HG03442 (cell line): ENCODE results near the gene ELAPOR1.

Experiments
- ATAC-seq: cut with Tn5 transposase; IDR thresholded peaks from one replicate; pipeline ENCODE4 v1.9.1; 2021; ENCODE audit warnings: mild to moderate bottlenecking, moderate library complexity; ENCODE audit not compliant: unreplicated experiment

ELAPOR1 gene

GRCh38 chr1:109094871-109095270 is 19.0 kb upstream of the ELAPOR1 start:
- ATAC-seq, result no peak

DNA sequence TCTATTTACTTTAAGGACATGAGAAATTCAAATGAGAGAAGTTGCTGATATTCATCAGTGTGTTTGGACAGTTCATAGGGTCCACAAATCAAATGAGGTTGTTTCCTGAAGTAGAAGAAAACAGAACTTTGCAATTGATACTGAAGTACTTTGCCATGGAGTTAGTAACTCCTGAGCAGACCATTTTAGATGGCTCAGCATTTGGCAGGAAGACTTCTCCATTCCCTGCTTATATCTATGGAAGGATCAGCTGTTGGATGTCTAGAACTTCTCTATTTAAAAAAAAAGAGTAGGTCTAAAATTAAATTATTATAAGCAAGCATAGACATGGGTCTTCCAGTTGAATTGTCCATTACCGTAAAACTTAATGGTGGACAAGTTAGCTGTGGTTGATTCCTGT is 18.3 kb upstream of the ELAPOR1 start:
- ATAC-seq, result no peak

DNA sequence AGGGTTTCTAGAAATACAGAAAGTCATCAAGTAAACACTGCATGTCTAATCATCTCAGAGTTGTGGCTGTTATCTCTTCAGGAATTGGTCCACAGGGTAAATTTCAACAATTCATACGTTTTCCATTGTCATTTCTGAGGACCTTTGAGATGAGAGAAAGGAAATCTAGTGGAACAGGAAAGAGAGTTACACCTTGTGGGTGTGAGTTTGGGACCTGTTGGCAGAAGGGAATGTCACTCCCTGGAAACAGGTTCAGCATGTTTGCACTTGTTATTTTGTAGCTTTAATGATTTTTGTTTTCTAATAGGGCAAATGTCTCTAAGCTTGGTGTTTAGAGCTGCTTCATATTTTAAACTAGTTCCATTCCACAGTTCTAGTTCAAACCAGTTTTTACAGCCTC is 17.8 kb upstream of the ELAPOR1 start:
- ATAC-seq, result no peak

- peak; percentile 86 for ATAC-seq
These were observed 13.8 kb upstream of the ELAPOR1 start for GRCh38 chr1:109099938-109100773.

DNA sequence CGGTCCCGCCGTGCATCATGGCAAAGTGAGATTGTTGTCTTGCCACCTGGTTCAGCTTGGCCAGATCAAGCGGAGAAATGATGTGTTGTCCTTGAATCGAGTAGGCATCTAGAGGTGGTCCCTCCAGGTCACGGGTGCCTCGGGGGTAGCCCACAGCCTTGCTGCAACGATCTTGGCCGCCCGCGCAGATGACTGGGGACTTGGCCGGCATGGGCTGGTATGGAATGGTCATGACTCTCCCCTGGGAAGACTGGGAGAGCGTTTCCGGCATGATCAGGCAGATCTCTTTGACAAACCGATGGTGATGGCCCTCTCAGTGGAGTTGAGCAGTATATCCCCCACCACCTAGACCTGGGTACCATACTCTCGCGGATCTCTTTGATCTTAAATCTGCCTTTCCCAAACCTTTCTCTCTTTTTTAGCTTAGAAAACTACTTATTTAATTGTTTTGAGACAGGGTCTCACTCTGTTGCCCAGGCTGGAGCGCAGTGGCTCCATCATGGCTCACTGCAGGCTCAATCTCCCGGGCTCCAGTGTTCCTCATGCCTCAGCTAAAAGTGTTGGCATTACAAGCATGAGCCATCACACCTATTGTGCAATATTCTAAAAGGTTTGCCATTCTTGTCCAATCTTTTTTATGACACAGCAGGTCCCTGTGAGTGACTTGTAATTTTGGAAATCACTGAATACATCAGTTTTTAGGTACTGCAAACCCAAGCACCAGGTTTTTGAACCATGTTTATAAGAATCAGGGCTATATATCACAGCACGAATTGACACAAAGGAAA is 9.4 kb upstream of the ELAPOR1 start:
- no peak for ATAC-seq

- no peak for ATAC-seq
These were observed 8.0 kb upstream of the ELAPOR1 start for GRCh38 chr1:109105881-109106280.

- no peak for ATAC-seq
These were observed 6.1 kb upstream of the ELAPOR1 start for GRCh38 chr1:109107785-109108184.

DNA sequence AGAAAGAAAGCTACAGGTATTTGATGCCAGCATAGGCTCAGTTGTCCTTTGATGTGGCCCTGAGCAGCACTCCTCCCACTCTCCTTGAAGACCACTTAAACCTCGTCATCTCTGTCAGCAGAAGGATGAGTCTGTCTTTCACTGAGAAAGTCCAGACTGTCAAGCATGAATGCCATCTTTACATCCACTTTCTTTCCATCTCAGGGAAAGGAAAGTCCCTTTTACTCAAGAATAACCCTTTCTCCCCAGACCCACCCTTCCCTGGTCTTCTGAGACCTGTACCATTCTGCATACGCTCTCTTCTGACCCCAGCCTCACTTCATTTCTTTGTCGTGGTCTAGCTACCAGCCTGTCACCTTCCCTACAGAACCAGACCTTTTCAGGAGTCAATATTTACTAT is 4.0 kb upstream of the ELAPOR1 start:
- ATAC-seq, result no peak

GRCh38 chr1:109111386-109112055 is 2.4 kb upstream of the ELAPOR1 start:
- no peak for ATAC-seq

GRCh38 chr1:109112056-109112651 is 1.8 kb upstream of the ELAPOR1 start:
- ATAC-seq, result peak; percentile 44

DNA sequence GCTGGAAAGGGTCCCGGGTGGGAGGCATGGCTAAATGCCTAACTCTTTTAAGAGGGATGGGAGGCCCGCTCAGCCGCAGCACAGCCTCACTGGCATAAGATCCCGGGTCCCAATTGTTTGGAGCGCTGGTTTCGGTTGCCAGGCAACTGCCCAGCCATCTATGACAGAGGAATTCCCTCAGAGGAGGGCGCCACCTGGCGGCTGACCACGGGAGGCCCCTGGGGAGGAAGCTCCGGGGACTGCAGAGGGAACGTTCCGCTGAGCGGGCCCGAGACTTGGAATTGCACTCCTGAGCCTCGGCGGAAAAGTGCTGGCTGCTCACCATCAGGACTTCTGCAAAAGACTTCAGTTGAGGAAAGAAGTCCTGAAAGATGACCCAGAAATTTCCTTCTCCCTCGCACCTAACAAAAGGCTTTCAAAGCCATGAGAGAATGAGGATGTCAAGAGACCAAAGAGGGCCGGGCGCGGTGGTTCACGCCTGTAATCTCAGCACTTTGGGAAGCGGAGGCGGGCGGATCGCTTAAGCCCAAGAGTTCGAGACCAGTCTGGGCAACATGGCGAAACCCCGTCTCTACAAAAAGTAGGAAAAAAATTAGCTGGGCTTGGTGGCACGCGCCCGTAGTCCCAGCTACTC is 1.1 kb upstream of the ELAPOR1 start:
- peak; percentile 59 for ATAC-seq

DNA sequence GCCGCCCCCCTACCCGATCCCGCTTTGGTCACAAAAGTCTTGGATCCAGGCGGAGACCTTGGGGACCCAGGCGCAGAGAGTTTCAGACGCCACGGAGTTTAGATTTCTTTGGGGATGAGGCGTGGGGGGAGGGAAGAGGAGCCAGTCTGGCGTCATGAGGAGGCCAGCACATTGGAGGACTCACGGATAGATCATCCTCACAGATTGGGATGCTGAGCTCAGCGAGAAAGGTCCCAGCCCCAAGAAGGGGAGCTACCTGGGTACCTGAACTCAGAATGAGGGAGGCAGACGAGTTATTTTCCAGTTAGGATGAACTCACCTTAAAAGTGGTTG is 393 bp downstream of the ELAPOR1 start:
- ATAC-seq, result no peak

DNA sequence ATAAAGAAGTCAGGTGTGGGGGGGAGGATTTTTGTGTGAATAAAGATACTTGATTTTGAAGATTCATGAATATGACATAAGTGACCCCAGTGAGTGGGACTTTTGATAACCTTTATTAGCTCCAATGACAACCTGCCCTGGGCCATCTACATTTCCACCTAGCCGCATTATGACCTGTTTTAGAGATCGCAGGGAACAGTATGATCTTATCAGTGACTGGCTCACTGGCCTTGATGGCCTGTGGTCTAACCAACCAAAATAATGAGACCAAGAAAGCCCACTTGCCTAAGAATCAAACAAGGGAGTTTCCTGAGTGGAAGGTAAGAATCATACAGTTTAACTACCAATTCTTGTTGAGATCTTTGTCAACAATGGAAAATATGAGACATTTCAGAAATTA is 1.8 kb downstream of the ELAPOR1 start:
- no peak for ATAC-seq

GRCh38 chr1:109116286-109116685 is 2.4 kb downstream of the ELAPOR1 start:
- ATAC-seq, result no peak

DNA sequence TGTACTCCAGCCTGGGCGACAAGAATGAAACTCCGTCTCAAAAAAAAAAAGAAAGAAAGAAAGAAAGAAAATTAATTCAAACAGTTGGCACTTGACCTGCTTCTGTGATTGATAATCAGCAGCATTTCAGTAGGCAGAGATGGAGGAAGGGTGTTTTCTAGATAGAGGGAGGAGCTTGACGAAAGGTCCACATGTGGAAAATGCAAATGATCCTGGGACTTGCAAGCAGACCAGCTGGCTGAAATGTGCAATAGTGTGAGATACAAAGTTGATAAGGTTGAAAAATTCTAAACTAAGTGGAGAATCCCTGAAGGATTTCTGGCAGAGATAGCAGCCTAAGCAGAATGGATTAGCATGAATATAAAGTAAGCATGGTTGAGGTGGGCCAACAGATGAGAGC is 4.2 kb downstream of the ELAPOR1 start:
- no peak for ATAC-seq

- no peak for ATAC-seq
These were observed 6.4 kb downstream of the ELAPOR1 start for GRCh38 chr1:109120356-109120755.

GRCh38 chr1:109131059-109131458 is 17.1 kb downstream of the ELAPOR1 start:
- no peak for ATAC-seq

GRCh38 chr1:109131800-109132199 is 17.9 kb downstream of the ELAPOR1 start:
- no peak for ATAC-seq

GRCh38 chr1:109133002-109133706 is 19.2 kb downstream of the ELAPOR1 start:
- no peak for ATAC-seq

DNA sequence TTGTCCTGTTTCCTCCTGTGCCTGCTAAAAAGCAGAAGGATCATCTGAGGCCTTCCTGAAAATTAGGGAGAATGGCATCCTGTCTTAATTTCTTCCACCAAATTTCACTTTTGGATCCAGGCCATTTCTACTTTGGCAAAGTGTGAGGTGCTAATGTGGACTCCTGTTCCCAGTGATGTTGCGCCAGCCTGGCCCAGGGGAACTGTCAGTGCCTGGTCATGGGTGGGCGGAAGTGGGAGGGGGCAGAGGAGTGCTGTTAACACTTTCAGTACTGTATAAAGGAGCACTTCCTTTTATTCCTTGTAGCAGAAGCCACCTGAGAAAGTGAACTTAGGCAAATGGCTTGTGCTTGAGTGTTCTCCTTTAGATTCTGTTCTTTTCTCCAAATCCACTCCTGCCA is 19.9 kb downstream of the ELAPOR1 start:
- ATAC-seq, result no peak
